Activated CD4-positive, alpha-beta T cell treated with anti-CD3 and anti-CD28 coated beads, Interleukin-2, amount 50 U/mL, for 48 hours (primary cell): ENCODE results near the gene MKRN2OS.
A peak's percentile ranks its signal among the peaks of the same experiment; 100 is the strongest.
"Not testable (repeated sequence)": the region's sequence is repeated elsewhere in the genome, so short reads cannot be mapped to it uniquely, and the experiment has no call there.

Experiments used
- DNase-seq, 2 experiments: peaks; one replicate each; pipeline ENCODE4 v3.0.0-alpha.2; 2020

The MKRN2OS gene

DNA sequence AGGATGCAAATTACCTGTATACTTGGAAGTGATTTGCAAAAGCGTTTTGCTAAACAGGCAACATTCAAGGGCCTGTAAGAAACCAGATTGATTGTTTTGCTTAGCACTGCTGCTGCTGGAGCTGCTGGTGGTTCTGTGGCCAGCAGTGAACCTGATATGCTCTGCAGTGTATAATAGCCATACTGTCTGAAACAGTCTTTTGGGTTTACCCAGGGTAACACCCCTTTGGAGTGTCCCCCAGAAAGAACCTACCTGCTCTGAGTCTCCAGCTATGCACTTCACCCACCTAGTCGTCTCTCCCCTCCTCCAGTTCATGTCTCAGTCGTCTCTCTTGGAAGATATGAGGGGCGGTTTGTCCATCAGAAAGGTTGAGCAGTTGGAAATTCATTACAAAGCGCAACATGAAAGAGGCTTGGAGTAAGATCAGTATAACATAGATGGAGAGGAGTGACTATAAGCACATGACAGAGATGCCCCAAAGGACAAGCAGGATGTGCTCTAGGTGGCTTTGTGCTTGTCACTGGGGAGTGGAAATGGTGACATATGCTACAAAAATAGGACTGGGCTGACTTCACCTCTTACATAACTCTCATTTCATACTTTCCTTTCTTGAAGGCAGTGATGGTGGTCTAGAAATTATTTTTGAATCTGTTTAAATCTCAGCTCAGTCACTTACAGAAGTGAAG, 15.3 kb upstream of the MKRN2OS start:
- no peak for DNase-seq

DNA sequence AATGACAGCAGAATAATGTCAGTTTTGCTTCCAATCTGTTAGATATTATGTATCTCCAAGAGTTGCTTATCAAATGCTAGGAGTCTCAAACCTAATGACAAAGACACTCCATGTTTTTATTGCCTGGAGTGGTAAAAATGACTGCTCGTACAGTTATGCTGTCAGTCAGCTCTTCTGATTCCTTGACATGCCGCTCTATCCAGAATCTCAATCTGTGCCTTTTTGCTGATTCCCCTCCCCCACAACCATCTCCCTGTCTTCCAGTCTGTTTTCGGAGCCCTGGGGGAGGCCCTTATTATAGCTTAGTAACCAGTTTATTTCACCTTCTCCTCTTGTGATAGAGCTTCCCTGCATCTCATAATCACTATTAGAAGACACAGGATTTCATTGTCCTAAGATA, 14.2 kb upstream of the MKRN2OS start:
- DNase-seq: no peak

DNA sequence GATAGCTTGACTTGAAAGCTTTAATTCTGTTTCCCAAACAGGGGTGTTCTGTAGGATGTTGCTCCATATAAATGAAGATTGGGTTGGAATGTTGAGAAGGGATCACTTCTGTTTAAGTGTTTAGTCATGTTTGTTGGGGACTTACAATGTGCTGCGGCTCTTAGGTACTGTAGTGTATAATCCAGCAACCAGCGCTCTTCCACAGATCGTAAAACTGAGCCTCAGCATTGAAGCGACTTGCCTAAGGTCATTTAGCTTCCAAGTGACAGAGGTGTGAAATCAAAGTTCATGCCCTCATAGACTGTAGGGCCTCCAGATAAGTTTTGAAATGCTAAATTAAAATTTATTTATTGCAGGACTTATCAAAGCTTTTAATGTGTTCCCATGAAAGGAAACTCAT, 13.4 kb upstream of the MKRN2OS start:
- no peak for DNase-seq

DNA sequence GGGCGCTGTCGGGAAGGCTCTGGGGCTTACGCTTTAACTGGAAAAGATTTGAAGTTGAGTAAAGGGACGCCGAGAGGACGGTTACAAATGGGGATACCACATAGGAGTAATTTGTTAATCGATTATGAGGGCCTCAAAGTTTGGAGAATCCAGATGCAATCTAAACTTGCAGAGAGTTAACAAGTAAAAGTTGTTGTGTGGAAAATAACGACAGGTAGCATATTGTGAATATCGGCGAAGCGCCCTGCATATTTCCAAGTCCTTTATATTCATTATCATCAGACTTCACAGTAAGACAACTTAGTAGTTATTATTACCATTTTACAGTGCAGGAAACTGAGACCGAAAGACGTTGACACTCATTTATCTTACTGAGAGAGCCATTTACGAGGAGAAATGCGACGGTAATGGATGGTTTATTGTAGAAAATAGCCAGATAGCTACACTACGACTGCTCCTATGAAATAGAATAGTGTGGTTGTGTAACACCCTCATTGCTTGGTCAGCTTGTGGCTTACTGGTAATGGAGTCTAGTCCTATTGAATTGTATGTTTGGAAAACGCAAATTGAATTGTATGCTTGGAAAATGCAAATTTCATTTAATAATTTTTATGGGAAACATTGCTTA, 12.3 kb upstream of the MKRN2OS start:
- no peak for DNase-seq

DNA sequence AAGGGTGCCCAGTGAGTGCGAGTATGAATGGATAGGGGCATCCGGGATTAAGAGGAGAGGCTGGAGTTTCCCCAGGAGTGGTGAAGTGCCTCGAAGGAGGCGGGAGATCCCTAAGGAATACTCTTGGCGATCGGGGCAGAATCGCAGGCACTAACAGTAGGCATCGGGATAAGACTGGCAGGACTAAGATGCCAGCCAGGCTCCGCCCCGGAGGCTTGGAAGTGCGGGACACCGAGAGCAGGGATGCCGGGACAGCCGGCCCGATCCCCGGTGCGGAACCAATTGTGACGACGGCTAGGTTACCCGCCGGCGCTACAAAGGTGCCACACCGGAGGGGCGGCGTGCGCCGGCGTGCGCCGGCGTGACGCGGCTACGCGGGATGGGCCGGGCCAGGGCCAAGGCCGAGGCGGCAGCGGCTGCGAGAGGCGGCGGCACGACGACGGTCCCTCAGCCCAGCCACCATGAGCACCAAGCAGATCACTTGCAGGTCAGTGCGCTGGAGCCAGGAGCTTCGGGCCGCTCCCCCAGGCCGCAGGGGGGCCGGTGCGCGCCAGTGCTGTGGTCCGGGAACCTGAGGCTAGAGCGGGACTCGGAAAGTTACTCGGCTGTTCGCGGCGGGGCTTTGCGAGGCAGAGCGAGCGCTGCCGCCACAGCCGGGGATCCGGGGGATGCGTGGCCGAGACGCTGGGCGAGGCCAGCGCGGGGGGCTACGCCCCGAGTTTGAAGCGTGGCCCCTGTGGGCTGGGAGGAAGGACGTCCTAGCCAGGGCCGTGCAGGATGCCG, 11.6 kb upstream of the MKRN2OS start, which contains the start of gene MKRN2:
MKRN2 (plus strand) TSS at position 398 of the 783 bp plus-strand sequence; CDS start at position 462, 64 bp downstream.
- DNase-seq: peak; percentile 85 to 87

DNA sequence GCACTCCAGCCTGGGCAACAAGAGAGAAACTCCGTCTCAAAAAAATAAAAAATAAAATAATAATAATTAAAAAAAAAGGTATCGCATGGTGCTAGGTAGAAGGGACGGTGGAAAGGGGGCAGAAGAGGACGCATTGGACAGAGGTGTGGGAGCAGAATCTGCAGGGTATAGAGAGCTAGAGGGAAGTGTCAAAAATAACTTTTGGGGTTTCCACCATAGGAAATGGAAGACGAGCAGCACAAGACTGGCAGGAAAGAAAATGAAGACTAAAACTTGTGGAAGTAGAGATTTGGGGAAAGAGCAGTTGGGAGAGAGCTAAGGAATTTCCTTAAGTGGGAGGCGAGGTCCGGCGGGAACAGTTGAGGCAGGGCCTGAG, 11.0 kb upstream of the MKRN2OS start:
- DNase-seq: no peak

DNA sequence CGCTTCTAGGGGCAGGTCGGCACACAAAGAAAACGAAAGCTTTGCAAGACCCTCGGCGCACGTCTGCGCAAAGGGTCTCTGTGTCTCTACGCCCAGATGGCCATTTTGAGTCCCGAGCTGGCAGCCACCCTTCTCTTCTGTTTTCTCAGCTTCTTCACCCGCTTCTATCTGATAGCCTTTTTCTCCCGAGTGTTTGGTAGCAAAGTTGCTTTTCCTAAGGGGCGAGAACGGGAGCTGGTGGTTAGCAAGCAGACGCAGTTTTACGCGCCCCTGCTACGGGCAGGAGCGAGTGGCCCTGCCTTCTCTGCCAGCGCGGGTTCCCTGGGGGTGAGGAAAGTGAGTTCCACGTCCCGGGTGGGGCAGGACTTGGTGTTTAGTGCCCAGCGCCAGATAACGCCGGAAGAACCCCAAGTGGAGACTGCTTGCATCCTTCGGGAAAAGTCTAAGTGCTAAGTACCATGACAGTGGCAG, 8.7 kb upstream of the MKRN2OS start:
- peak; percentile 10 to 26 for DNase-seq

DNA sequence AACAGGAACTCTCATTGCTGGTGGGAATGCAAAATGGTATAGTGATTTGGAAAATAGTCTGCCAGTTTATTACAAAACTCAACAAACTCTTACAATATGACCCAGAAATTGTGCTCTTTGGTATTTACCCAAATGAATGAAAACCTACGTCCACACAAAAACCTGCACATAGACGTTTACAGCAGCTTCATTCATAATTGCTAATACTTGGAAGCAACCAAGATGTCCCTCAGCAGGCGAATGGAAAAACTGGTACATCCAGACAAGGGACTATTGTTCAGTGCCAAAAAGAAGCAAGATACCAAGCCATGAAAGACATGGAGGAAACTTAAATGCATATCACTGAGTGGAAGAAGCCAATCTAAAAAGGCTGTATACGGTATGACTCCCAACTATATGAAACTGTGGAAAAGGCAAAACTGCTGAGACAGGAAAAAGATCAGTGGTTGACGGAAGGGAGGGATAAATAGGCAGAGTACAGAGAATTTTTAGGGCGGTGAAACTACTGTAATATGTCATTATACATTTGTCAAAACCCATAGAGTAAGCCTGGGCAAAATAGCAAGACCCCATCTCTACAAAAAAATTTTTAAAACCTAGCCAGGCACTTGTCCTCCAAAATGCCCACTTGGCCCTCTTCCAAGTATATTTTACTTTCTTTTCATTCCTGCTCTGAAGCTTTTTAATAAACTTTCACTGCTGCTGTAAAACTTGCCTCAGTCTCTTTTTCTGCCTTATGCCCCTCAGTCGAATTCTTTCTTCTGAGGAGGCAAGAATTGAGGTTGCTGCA, 4.9 kb upstream of the MKRN2OS start:
- DNase-seq: no peak

DNA sequence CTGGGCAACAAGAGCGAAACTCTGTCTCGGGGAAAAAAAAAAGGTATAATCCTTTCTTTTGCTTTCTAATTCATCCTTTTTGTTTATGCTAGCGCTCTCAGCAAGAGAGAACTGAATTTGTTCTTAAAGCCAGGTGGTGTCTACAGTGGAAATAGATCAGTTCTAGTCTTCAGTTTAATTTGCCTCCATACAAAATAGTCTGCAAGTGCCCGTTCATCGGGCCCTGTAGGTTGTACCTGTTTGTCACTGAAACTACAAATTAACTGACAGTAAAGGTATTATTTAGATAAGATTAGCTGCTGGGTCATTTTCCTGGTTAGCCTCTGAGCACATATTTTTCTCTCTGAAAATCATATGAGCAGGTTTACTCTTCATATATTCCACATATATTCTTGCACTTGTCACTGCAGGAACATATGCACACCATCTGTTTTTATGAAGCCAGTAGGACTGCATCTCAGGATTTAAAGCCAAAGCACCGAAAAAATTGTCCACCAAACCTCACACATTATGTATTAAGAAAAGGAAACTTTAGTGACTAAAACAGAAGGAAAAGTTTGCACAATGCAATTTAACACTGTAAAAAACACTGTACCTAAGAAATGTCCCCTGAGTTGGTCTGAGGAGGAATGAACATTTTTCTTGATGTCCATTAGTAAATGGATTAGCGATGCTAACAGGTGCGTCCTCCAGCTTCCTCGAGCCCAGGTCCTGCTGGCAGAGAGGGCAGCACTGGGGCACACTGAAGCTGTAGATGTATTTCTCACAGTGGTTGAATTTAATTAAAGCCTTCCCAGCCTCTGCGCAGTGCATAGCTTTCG, 437 bp downstream of the MKRN2OS start:
- no peak for DNase-seq

DNA sequence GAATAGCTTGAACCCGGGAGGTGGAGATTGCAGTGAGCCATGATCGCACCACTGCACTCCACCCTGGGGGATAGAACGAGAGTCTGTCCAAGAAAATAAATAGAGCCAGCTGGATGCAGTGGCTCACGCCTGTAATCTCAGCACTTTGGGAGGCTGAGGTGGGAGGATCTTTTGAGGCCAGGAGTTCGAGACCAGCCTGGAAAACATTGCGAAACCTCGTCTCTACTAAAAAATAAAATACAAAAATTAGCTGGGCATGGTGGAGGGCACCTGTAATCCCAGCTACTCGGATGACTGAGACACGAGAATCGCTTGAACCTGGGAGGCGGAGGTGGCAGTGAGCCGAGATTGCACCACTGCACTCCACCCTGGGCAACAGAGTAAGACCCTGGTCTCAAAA, 1.8 kb downstream of the MKRN2OS start:
- DNase-seq: not testable (repeated sequence)

DNA sequence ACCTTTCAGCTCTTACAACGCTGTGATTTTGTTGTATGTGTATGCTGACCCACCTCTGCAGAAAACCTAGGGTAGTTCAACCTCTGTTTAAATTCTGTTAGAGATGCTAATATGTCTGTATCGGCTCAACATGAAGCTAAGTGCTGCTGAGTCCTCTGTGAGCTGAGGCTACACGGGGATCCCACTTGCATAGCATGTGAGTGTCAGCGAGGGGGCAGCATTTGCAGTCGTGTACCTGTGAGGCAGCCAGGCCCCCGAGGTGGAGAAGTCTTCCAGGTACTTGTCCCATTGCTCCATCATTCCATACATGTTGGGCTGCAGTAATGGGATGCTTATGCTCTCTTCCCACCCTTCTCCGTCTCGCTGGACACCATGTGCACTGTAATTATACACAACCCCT, 3.7 kb downstream of the MKRN2OS start:
- no peak for DNase-seq

DNA sequence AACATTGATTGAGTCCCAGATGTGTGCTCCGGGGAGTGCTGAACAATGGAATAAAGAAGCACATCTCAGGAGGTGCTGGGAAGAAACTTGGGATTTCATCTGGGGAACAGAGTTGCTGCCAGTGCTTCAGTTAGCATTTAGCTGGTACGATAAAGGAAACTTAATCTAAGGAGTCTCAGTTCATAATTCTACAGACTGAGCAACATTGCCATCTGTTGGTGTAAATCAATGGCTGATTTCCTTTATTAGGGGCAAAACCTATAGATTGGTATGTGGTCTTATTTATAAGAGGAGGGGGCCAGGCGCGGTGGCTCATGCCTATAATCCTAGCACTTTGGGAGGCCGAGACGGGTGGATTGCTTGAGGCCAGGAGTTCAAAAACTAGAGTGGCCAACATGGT, 8.9 kb downstream of the MKRN2OS start:
- no peak for DNase-seq

DNA sequence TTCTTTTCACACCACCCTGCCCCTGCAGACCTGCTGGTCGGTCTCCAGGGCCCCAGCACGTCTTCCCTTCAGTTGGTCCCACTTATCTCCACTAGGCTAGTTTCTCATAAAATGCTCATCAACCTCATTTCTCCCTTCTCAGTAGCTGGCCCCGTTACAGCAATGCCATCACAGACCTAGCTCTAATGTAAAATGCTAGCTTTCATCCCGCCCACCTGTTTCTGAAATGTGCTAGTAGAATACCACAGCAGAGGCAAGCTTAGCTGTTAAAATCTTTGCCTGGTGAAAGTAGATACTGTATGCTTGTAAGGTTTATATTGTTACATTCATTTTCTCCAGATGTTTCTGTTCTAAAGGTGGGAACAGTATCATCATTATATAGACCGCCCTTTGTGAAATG, 13.1 kb downstream of the MKRN2OS start:
- no peak for DNase-seq

DNA sequence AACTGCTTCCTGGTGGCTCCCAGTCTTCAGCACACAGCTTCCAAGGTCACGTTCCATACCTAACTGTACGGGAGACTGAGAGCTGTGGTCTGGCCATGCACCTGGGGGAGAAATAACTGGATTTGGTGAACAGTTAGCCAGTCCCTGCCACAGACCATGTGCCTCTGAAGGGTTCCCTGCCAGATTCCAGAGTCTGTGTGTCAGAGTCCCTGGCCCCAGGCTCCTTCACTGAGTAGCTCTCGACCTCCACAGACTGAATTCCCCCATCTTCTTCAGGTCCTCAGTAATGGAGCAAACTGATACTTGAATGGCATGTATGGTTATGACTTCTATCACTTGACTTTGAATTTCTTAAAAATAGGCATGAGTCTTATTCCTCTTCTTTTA, 17.5 kb downstream of the MKRN2OS start:
- no peak for DNase-seq

DNA sequence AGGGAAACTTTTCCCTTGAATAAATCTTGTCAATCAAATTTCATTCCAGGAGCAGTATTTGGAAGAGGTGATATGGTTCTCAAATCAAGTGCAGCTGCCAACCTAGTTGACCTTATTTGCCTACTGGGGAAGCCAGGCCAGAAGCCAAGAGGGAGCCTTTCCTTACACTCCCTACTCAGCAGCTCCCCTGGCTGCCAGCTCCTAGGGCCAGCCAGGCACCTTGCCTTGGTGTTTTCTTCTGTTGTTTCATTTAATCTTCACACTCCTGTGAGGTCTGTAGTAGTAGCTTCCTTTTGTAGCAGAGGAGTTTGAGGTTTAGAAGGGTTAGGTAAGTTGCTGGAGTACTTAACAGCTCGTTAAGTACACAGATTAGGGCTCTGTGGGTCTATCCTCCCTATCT, 22.6 kb downstream of the MKRN2OS start:
- no peak for DNase-seq

DNA sequence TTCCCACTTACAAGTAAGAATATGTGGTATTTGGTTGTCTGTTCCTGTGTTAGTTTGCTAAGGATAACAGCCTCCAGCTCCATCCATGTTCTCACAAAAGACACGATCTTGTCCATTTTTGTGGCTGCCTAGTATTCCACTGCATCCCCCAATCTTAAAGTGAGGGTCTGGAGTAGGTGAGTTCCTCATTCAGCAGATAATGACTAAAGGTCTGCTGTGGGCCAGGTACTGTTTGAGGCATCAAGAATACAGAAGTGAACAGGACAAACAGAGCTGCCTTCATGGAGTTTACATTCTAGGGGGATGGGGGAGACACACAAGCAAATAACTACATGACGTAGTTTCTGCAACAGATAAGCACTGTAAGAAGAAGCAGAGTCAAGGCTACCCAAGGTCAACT, 24.3 kb downstream of the MKRN2OS start:
- DNase-seq: no peak

DNA sequence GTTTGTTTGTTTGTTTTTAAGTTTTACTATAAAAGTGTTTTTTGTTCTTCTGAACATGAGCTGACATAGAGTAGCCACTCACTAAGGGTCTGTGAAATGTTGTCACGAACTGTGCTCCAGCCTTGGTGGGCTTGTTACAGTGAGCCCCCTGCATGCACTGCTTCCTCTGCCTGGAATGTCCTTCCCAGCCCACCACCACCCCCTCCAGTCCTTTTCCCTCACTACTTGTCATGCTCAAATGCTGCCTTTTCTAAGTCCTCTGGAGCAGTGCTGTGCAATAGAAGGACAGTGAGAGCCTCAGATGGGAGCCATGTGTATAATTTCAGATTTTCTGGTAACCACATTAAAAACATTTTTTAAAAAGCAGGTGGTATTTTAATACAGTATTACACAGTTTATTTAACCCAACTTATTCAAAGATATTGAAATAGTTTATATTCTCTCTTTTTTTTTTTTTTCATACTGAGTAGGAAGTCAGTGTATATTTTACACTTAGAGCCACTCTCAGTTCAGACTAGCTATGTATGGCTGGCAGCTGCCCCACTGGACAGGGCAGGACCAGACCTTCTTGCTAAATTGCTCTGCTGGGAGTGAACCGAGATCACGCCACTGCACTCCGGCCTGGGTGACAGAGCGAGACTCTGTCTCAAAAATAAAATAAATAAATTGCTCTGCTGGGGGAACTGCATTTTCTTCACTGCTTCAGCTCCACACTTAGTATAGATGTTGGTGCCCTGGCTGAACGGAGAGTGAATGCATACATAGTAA, 26.9 kb downstream of the MKRN2OS start:
- no peak for DNase-seq

DNA sequence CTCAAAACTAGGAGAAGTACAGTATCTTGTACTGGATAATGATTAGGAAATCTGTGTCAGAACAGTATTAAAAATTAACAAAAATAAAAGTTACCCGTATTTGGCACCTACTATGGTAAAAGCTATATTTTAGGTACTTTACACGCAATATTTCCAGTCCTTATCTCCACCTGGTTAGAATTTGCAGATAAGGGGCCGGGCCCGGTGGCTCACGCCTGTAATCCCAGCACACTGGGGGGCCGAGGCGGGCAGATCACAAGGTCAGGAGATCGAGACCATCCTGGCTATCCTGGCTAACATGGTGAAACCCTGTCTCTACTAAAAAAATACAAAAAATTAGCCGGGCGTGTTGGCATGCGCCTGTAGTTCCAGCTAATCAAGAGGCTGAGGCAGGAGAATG, 28.4 kb downstream of the MKRN2OS start:
- DNase-seq: no peak

DNA sequence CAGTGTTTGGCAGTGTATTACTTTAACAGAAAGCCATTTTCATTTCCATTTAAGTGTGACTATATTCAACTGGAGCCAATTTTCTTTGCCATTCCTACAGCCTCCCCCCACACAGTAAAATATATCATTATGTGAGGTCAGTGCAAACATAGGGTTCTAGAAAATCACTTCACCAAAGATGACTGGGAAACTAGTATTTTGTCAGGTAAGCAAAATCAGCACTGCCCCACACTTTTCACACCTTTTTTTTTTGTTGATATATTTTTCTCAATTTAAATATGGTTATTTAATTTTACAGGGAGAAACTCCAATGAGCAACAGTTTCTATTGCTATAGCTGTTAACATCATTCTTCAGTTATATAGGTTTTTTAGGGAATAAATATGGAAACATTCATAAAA, 29.7 kb downstream of the MKRN2OS start:
- DNase-seq: no peak

DNA sequence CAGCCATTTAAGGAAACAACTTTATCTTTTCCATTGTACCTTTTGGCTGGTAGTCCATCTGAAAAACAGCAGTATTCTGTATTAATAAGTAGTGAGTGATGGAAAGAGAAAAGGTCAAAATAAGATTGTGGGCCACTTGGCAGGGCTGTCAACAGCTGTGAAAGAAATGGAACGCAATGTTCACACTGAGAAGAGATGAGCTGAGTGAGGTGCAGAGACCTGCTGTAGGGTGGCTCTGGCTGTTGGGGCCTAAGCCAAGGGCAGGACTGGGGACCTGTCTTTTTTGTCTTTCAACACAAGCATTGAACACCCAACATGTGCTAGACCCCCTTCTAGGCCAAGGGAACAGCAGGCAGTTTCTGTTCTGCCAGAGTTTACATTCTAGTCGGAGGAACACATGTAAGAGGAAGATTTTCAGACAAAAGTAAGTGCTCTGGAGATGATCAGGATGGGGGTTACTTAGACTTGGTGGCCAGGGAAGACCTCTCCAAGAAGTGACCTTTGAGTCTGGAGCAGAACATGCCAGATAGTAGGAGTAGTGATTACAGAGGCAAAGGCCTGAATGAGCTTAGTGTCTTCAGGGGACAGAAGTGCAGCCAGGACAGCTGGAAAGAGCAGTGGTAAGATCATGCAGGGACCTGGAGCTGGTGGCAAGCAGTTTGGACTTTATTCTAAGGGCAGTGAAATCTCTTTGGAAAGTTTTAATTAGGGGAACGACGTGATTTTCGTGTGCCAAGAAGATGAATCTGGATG, 31.4 kb downstream of the MKRN2OS start:
- DNase-seq: no peak
